HEK293T (cell line): ENCODE results near the gene BICD1.

Source experiments
- ARNT ChIP-seq: fragments of 450-650 bp; IDR thresholded peaks from 2 replicates; pipeline ENCODE4 v1.6.1; 2017; ENCODE audit warnings: mild to moderate bottlenecking
- ELF4 ChIP-seq: fragments of 450-650 bp; IDR thresholded peaks from 2 replicates; pipeline ENCODE4 v1.6.1; 2017; ENCODE audit warnings: antibody characterized with exemption
- FOXK2 ChIP-seq: fragments of 450-650 bp; IDR thresholded peaks from 2 replicates; pipeline ENCODE4 v1.6.1; 2016; ENCODE audit warnings: mild to moderate bottlenecking
- FOXM1 ChIP-seq: fragments of 450-650 bp; IDR thresholded peaks from 2 replicates; pipeline ENCODE4 v1.6.1; 2017; ENCODE audit warnings: mild to moderate bottlenecking, borderline replicate concordance
- HDGF ChIP-seq: fragments of 450-650 bp; IDR thresholded peaks from 2 replicates; pipeline ENCODE4 v1.6.1; 2017; ENCODE audit warnings: antibody characterized with exemption, borderline replicate concordance
- LEF1 ChIP-seq: fragments of 450-650 bp; IDR thresholded peaks from 2 replicates; pipeline ENCODE4 v1.6.1; 2017; ENCODE audit warnings: mild to moderate bottlenecking, borderline replicate concordance
- SP1 ChIP-seq: fragments of 450-650 bp; IDR thresholded peaks from 2 replicates; pipeline ENCODE4 v1.6.1; 2017
- ZNF384 ChIP-seq: fragments of 450-650 bp; IDR thresholded peaks from 2 replicates; pipeline ENCODE4 v1.6.1; 2016

GRCh38 chr12:32303174-32303549 is 196.5 kb downstream of the BICD1 start:
- TF ChIP-seq ELF4 (no peak), ZNF384 (no peak), FOXK2 (no peak), ARNT (no peak), SP1 (no peak), FOXM1 (no peak), LEF1 (no peak), HDGF (no peak)
